ENCODE measurements around the gene NKX1-1. TPM values are rescaled to one million over a fixed set of nuclear protein-coding genes. Genes with fewer than 3 reads are reported as not detected.

The NKX1-1 gene
- total RNA-seq: not detected in 2 replicates

DNA sequence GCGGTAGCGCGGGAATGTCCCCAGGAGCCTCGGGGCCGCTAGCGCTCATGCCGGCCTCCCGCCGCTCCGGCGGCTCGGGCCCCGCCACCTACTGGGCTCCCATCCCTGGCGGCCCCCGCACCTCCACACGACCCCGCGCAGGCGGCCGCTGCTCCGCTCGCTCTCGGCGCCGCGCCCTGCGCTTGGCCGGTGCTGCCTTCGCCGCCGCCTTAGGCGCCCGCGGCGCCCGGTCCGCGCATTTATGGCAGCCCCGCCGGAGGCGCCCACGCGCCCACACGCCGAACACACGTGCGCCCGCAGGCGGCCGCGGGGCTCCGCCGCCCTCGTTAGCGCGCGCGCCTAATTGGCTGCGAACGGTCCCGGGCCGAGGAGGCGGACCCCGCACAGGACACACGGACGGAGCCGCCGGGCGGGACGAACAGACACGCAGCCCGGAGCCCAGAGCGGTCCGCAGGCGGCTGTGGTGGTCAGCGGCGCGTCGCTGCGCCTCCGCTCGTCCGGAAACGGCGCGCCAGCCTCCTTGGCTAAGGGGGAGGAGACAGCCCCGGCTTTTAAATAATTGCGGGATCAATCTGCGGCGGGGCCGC lies at the start of gene NKX1-1:
NKX1-1 (minus strand) TSS at position 49 of the 587 bp plus-strand sequence; CDS start at position 49, 0 bp downstream.

Other genes with a start within 250 kb of the NKX1-1 start
- 253 and 255 TPM in 2 replicates for gene SPON2, start 233.9 kb downstream of the NKX1-1 start, total RNA-seq
- gene CTBP1, start 157.3 kb downstream of the NKX1-1 start, total RNA-seq: 126 and 139 TPM in 2 replicates
- 68.8 and 70.0 TPM in 2 replicates for gene MAEA, start 116.6 kb downstream of the NKX1-1 start, total RNA-seq
- gene UVSSA, start 59.2 kb downstream of the NKX1-1 start, total RNA-seq: 3.6 and 4.7 TPM in 2 replicates

Measured in cardiac ventricle fibroblast (primary cell).